Kidney capillary endothelial cell (primary cell): ENCODE measurements around the gene KCNMA1.

Experiments used
- DNase-seq: peaks from one replicate; pipeline ENCODE4 v3.0.0-alpha.2; 2018; ENCODE audit warnings: low spot score

KCNMA1 gene

DNA sequence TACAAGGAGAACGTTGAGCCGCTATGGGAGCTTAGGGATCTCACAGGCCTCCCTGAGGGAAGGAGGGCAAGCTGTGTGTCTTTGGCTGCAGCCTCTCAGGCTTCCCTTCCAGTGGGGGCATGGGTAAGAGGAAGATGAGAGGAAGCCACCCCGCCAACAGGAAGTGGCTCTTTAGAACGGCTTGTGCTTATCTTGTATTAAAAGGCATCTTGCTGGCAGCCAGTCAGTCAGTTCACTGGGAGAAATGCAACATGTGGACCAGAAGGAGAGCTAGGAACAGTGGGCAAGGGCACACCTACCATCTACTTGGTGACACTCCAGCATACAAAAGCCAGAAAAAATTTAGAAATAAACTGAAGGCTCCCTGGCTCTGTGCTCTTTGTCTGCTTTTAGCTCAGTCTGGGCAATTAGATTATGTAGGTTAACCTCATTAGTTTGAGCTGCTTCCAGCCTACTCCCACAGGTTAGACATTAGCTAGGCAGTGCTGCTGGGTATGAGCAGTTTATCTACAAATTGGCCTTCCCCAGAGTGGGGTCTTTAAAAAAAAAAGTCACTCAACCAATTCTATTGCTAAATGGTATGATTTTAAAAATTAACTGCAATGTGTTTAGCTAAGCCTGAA lies 595.9 kb downstream of the KCNMA1 start:
- no peak for DNase-seq

GRCh38 chr10:77038407-77038806 lies 599.2 kb downstream of the KCNMA1 start:
- DNase-seq = no peak

DNA sequence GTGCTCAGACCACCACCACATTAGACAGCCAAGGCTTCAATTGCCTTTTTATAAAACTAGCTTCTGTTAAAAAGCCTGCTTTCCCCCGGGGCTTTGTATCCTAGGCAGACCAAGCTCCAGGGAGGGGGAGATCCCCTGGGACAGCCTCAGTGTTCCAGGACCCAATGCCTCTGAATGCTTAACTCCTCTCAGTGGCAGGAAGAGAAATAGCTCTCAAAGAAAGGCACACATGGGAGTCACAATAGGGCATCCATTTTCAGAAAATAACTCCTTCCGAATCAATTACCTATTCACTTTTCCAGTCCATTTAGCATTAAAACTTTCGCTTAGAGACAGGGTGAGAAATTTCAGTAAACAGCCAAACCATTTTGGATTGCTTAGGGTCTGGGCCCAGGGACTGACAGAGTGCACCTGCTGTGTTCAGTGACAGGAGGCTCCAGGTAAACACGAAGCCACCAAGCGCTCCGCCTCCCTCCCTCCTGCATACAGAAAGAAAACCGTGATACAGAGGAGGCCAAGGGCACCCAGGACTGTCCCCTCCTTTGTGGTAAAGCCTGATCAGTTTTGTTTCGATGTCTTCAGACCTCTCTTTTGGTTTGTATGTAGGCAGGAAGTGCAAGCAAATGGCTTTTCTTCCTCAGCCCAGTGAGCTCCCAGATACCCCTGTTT lies 599.7 kb downstream of the KCNMA1 start:
- DNase-seq = no peak

GRCh38 chr10:77036993-77037734 lies 600.4 kb downstream of the KCNMA1 start:
- DNase-seq = no peak

- DNase-seq = no peak
Measured at GRCh38 chr10:77036276-77036675, 601.3 kb downstream of the KCNMA1 start.

- no peak for DNase-seq
Measured at GRCh38 chr10:77034795-77035194, 602.8 kb downstream of the KCNMA1 start.

GRCh38 chr10:77034240-77034639 lies 603.4 kb downstream of the KCNMA1 start:
- no peak for DNase-seq

DNA sequence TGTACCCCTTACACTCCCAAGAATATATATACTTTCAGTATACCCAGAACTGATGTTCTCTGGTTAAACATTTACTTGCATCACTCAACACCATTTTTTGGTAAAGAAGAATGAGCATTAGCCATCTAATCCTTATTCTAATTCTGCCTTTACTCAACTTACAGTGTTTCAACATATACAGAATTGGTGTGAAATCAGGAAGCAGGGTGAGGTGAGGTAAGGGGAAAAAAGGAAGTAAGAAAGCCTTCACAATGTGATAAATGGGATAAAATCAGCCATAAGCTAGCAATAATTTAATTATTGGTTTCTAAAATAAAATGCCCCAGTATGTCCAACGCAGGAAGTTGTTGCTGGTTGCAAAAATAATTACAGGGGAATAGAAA lies 605.4 kb downstream of the KCNMA1 start:
- no peak for DNase-seq

DNA sequence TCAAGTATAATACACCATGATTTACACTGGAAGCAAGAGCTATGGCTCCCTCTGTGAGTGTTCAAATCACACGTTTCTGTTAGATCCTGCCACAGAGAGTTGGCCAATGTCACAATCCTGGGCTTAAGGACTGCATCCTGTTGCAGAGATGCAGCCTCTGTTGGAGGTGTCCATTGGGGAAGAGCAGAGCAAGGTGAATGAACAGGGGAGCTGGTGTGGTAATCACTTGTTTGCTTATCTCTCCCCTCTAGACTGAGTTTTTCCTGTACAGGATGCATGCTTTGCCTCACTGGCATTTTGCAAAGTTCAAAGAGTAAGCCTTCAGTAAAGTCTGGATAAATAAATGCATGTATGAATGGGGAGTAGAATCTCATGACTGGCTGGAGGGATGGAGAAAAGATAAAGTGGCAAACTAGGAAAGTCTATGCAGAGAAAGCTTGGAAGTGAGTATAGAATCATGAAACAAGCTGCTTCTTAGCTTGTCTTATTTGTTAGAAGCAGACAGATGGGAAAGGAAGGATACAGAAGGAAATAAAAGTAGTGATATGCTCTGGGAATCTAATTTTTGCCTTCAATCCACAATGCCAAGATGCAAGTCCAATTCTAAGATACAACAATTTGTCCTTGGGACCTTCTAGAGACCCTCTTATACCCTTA lies 605.9 kb downstream of the KCNMA1 start:
- DNase-seq = no peak

DNA sequence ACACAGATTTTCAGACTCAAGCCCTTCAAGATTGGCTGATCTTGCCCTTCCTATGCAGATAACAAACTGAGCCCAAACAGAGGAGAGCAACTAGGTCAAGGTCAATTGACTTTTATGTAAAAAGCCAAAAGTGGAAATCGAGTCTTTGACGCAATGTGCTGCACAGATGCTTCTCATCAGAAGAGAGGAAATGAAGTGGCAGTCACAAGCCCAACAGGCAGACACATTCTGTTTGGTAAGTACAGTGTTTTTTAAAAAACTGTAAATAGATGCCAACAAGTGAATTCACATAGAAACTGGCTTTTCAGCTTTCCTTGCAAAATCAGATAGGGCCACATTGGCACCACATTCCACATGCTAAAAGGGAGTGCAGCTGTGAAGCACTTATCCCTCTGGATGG lies 606.6 kb downstream of the KCNMA1 start:
- no peak for DNase-seq

GRCh38 chr10:77029777-77030717 lies 607.6 kb downstream of the KCNMA1 start:
- DNase-seq = no peak

DNA sequence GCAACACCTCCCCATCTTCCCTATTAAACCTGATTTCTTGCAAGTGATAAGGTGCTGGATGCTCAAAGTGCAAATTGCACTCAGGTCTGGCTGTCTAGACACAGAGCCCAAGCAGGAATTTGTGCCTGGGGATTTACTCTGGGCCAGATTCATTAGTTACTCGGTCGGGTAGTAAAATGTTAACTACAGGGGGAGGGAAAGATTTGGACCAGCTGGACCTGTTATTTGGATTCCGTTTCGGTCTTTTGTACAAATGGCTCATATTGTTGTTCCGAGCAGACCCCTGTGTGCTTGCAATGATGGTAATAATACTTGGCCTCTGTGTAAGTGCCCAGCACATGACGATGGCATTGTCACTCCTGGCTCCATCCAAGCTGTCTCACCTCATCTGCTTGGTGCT lies 609.6 kb downstream of the KCNMA1 start:
- DNase-seq = no peak

DNA sequence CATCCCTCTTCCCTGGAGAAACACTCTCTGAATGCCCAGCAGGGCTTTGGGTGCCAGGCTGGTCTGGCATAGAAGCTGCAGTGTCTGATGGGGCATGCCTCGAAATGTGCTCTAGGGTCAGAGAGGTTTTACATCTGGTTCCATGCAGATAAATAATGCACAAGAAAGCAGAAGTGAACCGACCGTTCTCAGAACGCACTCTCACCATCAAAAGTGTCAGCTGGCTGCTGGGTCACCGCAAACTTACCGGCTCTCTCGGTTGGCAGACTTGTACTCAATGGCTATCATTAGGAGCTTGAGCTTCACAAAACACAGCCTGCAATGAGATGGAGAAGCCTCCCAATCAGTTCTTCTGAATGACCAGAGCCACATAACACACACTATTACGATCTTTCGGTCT lies 610.0 kb downstream of the KCNMA1 start:
- no peak for DNase-seq

DNA sequence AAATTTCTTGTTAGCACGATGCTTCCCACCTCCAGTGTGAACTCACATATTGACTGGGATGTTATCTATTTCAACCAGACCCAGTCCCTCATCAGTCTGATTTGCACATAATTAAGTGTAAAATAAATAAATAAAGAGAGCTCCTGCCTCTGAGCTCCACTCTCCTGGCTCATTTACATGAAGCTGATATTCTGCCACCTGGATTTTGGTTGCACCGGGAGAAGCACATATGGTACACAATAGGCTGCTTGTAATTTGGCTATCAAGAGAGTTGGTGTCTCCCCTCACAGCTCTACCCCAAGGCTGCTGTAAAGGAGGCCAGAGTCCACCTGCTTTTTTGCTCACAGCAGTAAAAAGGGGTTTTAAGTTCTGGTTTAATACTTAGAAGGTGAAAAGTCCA lies 610.5 kb downstream of the KCNMA1 start:
- DNase-seq = no peak

DNA sequence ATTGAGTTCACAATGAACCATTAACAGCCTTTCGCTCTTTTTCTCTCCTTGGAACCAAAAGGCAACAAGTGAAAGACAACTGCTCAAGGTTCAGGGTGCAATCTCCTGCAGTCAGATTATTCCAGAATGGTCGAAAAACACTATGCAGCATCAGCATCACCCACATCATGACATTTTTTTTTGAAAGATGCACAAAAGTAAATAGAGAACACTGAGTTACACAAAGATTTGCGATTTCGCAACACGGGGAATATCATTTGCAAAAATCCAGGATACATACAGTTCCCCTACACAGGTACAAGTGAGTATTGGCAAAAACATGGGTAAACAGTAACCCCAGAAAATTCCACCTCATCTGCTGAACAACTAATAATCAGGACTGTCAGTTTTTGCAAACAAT lies 611.5 kb downstream of the KCNMA1 start:
- no peak for DNase-seq

DNA sequence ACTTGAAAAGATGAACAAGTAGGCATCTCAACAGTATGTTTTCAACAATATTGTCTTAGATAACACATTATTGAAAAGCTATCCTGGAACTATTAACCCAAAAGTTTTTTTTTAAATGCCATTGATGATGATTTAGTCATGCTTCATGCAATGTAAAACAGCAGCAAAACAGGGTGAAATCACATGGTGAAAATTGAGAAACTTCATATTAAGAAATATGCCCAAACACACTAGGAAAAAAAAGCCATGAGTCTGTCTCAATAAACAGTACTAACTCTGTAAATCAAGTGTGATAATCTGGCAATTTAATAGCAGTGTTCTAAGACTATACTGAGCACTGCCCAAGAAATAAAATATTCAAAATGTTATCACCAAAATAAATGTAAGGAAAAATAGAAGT lies 613.1 kb downstream of the KCNMA1 start:
- DNase-seq = no peak

- no peak for DNase-seq
Measured at GRCh38 chr10:77023396-77023795, 614.2 kb downstream of the KCNMA1 start.

GRCh38 chr10:77022671-77023070 lies 614.9 kb downstream of the KCNMA1 start:
- DNase-seq = no peak

DNA sequence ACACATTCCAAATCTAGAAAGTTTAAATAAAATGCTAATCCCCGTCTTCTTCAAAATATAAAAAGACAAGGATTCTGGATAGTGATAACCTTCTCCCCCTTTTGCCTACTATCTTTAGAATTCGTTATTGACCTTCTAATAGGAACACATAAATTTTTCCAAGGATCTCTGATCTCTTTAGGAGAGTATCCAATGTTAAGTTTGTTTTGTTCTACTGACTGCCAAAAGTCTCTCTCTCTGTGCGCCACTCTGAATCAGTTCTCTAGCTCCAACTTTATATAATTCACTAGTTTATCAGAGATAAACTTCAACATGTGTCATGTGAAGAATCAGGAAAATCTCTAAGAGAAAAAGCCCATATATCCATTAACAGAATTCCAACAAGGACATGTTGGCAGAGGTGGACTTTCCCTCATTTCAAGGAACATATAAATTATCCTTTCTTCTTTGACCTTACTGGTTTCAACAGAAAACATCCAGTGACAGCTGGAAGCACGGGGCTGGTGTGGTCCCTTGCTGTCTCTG lies 615.6 kb downstream of the KCNMA1 start:
- no peak for DNase-seq

DNA sequence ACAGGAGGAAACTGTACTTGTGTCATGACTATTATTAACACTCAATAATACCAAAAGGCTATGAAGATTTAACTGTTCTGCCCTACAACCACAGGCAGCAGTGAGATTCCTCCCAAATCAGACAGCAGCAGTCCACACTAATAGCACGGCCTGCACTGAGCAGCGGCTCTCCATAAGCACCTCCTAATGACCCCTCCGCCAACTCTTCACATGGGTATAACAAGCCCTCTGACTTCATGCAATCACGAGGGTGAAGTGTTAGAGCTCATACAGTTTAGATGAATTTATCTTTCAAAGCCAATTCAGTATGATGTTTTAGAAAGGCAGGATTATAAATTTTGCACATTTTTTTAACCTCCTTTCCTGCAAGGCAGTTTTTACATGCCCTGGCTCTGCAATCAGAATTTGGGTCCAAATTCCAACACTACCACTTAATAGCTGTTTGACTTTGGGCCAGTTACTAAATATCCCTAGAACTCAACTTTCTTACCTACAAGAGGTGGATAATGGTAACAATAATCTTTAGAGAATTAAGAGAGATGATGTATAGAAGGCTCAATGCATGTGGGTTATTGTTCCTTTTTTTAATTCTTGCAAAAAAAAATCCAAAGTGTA lies 617.1 kb downstream of the KCNMA1 start:
- no peak for DNase-seq

DNA sequence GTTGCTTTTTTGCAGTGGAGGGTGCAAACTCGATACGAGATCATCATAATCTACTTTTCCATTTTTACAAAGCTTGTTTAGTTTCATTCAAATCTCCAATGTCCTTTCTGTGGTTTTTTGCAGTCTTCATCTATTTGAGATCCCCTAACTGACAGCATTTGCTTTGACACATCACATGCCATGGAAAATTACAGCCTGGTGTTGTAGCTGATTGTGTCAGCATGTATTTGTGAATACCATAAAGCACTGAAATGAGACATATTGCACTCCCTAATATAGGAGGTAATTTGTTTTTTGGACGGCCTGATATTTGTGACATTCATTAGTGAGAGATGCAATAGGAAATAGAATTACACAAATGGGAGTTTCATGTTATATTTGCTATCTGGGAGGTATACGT lies 620.8 kb downstream of the KCNMA1 start:
- no peak for DNase-seq
